Smooth muscle cell (in vitro differentiated cells): ENCODE measurements around the gene POU2F2. TPM values are rescaled to one million over a fixed set of nuclear protein-coding genes. Genes with fewer than 3 reads are reported as not detected.
A peak's percentile ranks its signal among the peaks of the same experiment; 100 is the strongest.

Experiments used
- DNase-seq: peaks from one replicate; lab custom pipeline; 2025; ENCODE audit not compliant: unreplicated experiment; lab: John Stamatoyannopoulos, UW
- H2AFZ ChIP-seq: fragments of 200-600 bp; sonication (generic); 2 replicates; pipeline ENCODE4 v1.6.0; 2016; ENCODE audit warnings: antibody characterized with exemption, low read depth, mild to moderate bottlenecking
- H3F3A ChIP-seq: fragments of 200-600 bp; sonication (generic); 2 replicates; pipeline ENCODE4 v1.6.0; 2017; ENCODE audit warnings: antibody characterized with exemption, low read depth
- H3K27ac ChIP-seq: fragments of 200-600 bp; sonication (generic); 2 replicates; pipeline ENCODE4 v1.5.1; 2016; ENCODE audit warnings: low read depth, mild to moderate bottlenecking
- H3K27me3 ChIP-seq: fragments of 200-600 bp; sonication (generic); 2 replicates; pipeline ENCODE4 v1.6.1; 2016; ENCODE audit warnings: low read depth, mild to moderate bottlenecking
- H3K36me3 ChIP-seq: fragments of 200-600 bp; sonication (generic); 2 replicates; pipeline ENCODE4 v1.5.1; 2016; ENCODE audit warnings: low read depth
- H3K4me1 ChIP-seq: fragments of 200-600 bp; sonication (generic); 2 replicates; pipeline ENCODE4 v1.5.1; 2016; ENCODE audit warnings: low read depth
- H3K4me2 ChIP-seq: fragments of 200-600 bp; sonication (generic); 2 replicates; pipeline ENCODE4 v1.6.0; 2016; ENCODE audit warnings: mild to moderate bottlenecking
- H3K4me3 ChIP-seq: fragments of 200-600 bp; sonication (generic); 2 replicates; pipeline ENCODE4 v1.5.1; 2016; ENCODE audit warnings: mild to moderate bottlenecking
- H3K79me2 ChIP-seq: fragments of 200-600 bp; sonication (generic); 2 replicates; pipeline ENCODE4 v1.6.0; 2016; ENCODE audit warnings: low read depth, mild to moderate bottlenecking
- H3K9ac ChIP-seq: fragments of 200-600 bp; sonication (generic); 2 replicates; pipeline ENCODE4 v1.6.0; 2016; ENCODE audit warnings: low read depth
- H3K9me3 ChIP-seq: fragments of 200-600 bp; sonication (generic); replicated peaks from 2 replicates; pipeline ENCODE4 v1.5.1; 2016; ENCODE audit warnings: low read depth
- H4K20me1 ChIP-seq: fragments of 200-600 bp; sonication (generic); 2 replicates; pipeline ENCODE4 v1.6.0; 2016; ENCODE audit warnings: low read depth
- CTCF ChIP-seq: fragments of 200-600 bp; sonication (generic); IDR thresholded peaks from 2 replicates; pipeline ENCODE4 v1.5.1; 2017; ENCODE audit warnings: borderline replicate concordance, mild to moderate bottlenecking, antibody characterized with exemption; ENCODE audit not compliant: insufficient read depth, poor library complexity, severe bottlenecking
- WGBS: methylation state at CpG from one replicate; pipeline ENCODE4 v1.1.7; 2016; ENCODE audit warnings: low lambda C conversion rate; 5-methylcytosine and 5-hydroxymethylcytosine counted together
- polyA plus RNA-seq: library from polyadenylated mRNA; unstranded; fragments of >200 nt; fragmentation: Nextera tagmentation; extraction: Ambion mirVana; gene quantifications from 2 replicates; pipeline ENCODE4 v1.2.1, GENCODE V29; 2016
- total RNA-seq: library from RNA; depleted of rRNA; stranded (reverse); fragments of >200 nt; gene quantifications from 2 replicates; pipeline ENCODE4 v1.2.3, GENCODE V29; 2014

Gene POU2F2
- total and polyA plus RNA-seq, 2 experiments from 2014 or later, result 0.99 to 6.3 TPM

GRCh38 chr19:42176990-42177685 lies 44.9 kb upstream of the POU2F2 start:
- DNase-seq, result peak; percentile 46
- no peak overlapping the region for H3K27ac ChIP-seq
- H3K9ac ChIP-seq, result no peak overlapping the region
- WGBS, result 6% methylated on average over 11 of the region's 66 CpGs
- H3F3A ChIP-seq, result no peaks in the 10 kb centered on the region
- H3K27me3 ChIP-seq, result peaks cover 80% of the 10 kb centered on the region
- H3K4me2 ChIP-seq, result peak overlapping the region; percentile 91
- no peaks in the 10 kb centered on the region for H3K9me3 ChIP-seq
- no peaks in the 10 kb centered on the region for H3K79me2 ChIP-seq
- no peaks in the 10 kb centered on the region for H4K20me1 ChIP-seq
- H3K36me3 ChIP-seq, result no peaks in the 10 kb centered on the region
- no peak overlapping the region for H2AFZ ChIP-seq
- no peaks in the 10 kb centered on the region for H3K4me1 ChIP-seq
- TF ChIP-seq CTCF, result peak; percentile 22
- H3K4me3 ChIP-seq, result peak overlapping the region; percentile 60

- TF ChIP-seq CTCF, result no peak
- Histone ChIP-seq H3K79me2 (no peaks in the 10 kb centered on the region), H3K4me3 (peak overlapping the region; percentile 60), H2AFZ (peak overlapping the region; percentile 44), H3K27me3 (peaks cover 75% of the 10 kb centered on the region), H3K9ac (no peak overlapping the region), H3K27ac (no peak overlapping the region), H3K4me1 (no peaks in the 10 kb centered on the region), H3F3A (no peaks in the 10 kb centered on the region), H3K9me3 (no peaks in the 10 kb centered on the region), H3K36me3 (no peaks in the 10 kb centered on the region), H3K4me2 (peak overlapping the region; percentile 91), H4K20me1 (no peaks in the 10 kb centered on the region)
- no peak for DNase-seq
- WGBS, result 2% methylated on average over 9 of the region's 31 CpGs
These were observed 44.4 kb upstream of the POU2F2 start for GRCh38 chr19:42176649-42176989.

- H3K79me2 ChIP-seq, result no peaks in the 10 kb centered on the region
- no peak overlapping the region for H3K27ac ChIP-seq
- DNase-seq, result peak; percentile 23
- H4K20me1 ChIP-seq, result no peaks in the 10 kb centered on the region
- peak overlapping the region; percentile 60 for H3K4me3 ChIP-seq
- no peak overlapping the region for H3K9ac ChIP-seq
- H3K4me2 ChIP-seq, result peak overlapping the region; percentile 91
- H2AFZ ChIP-seq, result peak overlapping the region; percentile 44
- H3K9me3 ChIP-seq, result no peaks in the 10 kb centered on the region
- no peaks in the 10 kb centered on the region for H3F3A ChIP-seq
- 10% methylated on average over 33 of the region's 34 CpGs for WGBS
- H3K4me1 ChIP-seq, result no peaks in the 10 kb centered on the region
- H3K27me3 ChIP-seq, result peaks cover 71% of the 10 kb centered on the region
- H3K36me3 ChIP-seq, result no peaks in the 10 kb centered on the region
- TF ChIP-seq CTCF, result no peak
These were observed 43.9 kb upstream of the POU2F2 start for GRCh38 chr19:42175952-42176648.
